DMS114 treated with DMSO at 0.1 percent for 48 hours (cell line): ENCODE measurements around the gene ERP29.
"Not testable (repeated sequence)": the region's sequence is repeated elsewhere in the genome, so short reads cannot be mapped to it uniquely, and the experiment has no call there.

Experiments
- DNase-seq: peaks from one replicate; lab custom pipeline; 2025; ENCODE audit not compliant: unreplicated experiment; lab: John Stamatoyannopoulos, UW

Gene ERP29

DNA sequence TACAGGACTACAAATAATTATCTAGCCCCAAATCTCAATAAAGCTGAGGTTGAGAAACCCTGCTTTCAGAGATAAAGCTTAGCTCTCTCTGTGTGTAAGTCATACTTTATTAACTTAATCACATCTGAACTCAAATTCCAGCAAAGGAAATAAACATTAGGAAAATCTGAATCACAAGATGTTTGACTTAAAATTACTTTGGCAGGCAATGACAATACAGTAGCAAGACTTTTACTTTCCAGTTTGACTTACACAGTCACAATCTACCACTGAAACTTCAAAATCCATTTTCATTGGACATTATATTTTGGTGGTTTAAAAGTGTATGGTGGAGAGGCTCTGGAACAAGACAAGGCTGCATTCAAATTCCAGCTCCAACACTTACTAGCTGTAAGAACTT is 11.7 kb upstream of the ERP29 start:
- DNase-seq, result no peak

DNA sequence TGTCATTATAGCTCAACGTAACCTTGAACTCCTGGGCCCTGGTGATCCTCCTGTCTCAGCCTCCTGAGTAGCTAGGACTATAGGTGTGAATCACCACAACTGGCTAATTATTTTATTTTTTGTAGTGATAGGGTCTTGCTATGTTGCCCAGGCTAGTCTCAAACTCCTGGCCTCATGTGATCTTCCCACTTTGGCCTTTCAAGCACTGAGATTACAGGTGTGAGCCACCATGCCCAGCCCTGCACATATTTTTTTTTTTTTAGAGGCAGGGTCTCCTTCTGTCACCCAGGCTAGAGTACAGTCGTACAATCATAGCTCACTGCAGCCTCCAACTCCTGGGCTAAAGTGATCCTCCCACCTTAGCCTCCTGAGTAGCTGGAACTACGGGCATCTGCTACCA is 9.2 kb upstream of the ERP29 start:
- DNase-seq, result no peak

DNA sequence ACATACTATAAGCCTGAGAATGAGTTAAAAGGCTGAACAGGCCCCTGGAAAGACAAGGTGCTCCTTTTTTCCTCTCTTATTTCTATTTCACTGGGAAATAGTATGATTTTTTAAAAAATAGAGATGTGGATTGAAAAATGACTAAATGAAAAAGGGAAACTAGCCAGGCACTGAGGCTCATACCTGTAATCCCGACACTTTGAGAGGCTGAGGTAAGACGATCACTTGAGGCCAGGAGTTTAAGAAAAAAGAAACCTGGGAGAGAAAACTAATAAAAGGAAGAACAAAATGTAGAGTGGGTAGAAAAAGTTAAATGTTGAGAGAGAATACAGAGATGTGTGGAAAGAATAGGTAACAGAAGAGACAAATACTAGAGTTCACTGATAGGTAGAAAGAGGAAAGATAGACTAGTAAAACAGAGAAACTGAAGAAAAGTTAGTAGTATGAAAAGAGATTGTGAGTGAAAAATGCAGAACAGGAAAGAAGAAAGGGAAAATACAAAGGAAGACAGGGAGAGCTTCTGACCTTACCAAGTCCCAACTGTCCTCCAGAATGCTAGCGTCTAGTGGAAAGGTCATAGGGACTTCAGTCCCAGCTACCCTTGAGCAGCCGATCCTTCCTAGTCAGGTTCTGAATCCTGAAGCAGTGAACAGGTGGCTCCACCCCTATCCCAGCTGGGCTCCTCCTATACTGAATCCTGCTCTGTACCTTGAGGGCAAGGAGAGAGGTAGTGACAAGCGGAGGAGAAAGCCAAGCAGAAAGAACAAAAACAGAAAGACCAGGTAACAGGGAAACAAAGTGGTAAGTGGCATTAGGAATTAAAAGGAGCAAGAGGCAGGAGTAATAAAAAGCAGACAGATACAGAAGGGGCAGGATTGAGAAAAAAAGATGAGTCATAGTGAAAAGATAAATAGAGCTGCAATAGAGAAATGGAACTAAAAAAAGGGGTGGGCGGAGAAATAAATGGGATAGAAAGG is 7.5 kb upstream of the ERP29 start:
- no peak for DNase-seq

DNA sequence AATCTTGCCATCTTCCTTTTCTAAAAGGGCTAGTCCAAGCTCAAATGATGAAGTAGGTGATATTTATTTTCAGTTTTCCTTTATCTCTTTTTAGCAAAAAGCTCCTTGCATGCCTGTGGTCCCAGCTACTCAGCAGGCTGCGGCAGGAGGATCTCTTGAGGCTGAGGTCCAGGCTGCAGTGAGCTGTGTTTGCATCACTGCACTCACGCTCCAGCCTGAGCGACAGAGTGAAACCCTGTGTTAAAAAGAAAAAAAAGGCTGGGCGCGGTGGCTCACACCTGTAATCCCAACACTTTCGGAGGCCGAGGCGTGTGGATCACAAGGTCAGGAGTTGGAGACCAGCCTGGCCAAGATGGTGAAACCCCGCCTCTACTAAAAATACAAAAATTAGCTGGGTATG is 5.3 kb upstream of the ERP29 start:
- DNase-seq, result no peak

DNA sequence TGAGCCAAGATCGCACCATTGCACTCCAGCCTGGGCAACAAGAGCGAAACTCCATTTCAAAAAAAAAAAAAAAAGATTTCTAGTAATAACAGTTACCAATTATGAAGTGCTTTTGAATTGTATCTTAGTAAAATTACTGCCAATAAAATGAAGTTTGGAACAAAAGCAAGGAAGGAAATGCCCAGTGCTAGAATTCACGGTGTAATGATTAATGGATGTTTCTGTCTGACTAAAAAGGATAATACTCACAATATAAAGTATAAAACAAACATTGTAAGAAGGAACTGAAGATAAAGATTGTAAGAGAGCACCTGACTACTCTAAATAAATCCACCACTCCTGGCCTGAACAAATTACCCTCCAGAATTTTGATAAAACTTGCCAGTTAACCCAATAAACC is 4.3 kb upstream of the ERP29 start:
- no peak for DNase-seq

DNA sequence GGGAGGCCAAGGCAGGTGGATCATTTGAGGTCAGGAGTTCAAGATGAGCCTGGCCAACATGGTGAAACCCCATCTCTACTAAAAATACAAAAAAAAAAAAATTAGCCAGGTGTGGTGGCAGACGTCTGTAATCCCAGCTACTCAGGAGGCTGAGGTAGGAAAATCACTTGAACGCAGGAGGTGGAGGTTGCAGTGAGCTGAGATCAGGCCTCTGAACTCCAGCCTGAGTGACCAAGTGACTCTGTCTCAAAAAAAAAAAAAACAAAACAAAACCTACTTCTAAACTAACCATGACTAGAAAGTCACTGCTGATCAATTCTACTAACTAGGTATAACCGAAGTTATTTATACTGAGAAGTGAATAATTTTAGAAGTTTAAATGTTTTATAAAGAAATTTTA is 3.6 kb upstream of the ERP29 start:
- DNase-seq, result not testable (repeated sequence)

DNA sequence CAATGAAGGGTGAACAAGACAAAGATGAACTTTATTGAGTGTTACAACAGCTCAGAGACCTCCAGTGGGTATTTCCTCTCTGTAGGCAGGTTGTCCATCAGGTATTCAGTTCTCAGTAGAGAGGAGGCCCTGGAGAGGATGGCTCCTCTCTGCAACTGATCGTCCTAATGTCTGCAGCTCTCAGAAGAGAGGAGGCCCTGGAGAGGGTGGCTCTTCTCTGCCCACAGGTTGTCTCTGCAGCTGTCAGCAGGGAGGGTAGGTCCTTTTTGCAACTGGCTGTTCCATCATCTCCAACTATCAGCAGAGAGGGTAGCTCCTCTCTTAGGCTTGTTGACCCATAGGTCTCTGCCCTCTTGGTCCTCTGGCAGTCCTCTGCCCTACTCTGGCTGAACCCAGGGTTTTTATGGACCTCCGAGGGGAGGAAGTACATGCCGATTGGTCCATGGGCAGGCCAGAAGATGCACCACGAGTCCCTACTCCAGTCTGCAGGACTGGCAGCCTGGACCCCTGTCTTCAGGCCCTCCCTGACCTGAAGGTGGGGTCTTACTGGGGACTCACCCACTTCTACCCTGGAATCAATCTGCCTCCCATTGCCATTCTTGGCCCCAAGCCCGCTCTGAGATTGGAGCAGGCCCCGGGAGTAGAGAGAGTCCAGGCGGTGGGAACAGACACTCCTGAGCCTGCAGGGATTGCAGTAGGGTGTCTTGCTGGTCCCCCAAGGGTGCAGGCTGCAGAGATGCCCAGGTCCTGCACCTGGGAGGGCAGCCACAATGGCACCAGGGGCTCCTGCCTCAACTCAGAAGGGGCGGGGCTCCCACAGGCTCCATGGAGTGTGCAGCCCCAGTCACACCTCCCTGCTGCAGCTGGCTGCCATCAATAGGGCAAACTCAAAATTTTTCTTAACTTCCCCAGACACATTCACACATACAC is 2.5 kb upstream of the ERP29 start:
- DNase-seq, result no peak

DNA sequence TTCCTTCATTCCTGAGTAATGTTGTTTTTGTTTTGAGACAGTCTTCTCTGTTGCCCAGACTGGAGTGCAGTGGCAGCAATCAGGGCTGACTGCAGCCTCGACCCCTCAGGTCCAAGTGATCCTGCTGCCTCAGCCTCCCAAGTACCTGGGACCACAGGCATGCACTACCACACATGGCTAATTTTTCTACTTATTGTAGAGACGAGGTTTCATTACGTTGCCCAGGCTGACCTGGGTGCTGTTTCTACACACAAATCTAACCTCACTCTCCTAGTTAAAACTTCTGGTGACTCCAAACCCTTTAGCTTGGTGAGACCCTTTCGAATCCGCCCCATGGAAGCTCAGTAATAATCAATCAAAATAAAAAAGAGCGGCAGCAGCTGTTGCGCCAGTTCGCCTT is 1.5 kb upstream of the ERP29 start:
- DNase-seq, result no peak

DNA sequence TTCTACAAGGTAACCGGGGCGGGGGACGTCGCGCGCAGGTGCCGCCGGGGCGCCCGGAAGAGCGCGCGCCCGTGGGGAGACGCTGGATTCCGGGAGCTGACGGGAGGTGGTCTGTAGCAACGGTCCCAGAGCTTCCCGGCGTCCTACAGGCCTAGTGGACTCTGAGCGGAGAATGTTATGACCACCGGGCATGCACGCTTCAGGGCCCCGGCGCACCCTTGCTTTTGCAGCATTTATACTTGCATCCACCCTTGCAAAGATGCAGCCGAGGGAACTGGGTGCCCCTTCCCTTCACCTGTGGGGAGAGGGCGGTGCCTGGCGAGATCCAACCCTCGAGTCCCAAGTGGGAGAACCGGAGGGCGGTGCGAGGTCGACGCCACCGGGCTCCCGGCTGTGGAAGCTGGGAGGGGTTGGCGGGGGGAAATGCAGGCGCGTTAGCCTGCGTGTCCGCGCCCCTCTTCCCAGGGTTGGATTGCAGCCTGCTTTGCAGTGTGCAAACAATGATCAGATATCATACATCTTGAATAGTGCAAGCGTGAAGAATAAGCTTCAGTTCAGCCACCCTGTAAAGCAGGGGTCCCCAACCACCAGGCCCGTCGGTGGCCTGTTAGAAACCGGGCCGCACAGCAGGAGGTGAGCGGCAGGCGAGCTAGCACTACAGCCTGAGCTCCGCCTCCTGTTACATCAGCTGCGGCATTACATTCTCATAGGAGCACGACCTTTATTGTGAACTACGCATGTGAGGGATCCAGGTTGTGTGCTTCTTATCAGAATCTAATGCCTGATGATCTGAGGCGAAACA is 576 bp downstream of the ERP29 start:
- peak; percentile 31 for DNase-seq

DNA sequence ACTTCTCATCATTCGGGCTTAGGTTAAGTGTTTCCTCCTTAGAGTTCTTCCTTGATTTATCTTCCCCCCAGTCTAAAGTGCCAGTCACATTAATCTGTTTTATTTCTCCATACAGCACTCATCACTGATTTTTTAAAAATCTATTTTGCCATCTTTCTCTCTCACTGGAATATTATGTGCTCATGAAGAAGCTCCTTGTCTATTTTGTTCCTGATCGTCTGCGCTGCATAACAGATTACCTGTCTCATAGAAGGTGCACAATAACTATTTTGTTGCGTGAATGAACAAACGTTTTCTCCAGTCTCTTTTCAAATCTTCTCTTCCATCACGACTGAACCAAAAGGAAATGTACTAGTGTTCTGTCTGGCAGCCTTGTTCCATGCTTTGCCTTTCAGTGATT is 2.7 kb downstream of the ERP29 start:
- DNase-seq, result no peak

DNA sequence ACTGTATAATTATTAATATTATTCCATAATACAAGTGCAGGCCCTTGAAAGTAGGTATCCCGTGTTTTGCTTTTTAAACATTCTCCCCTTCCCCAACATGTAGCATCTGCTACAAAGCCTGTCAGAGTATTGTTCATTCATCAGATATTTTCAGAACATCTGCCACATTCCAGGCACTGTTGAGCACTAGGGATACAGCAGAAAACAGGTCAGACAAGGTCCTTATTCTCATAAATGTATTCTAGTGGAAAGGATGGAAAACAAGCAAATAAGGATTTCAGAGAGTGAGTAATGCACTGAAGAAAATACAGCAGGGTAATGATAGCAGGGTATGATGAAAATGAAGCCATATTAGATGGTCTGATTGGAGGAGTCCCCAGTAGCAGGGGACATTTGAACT is 3.8 kb downstream of the ERP29 start:
- DNase-seq, result no peak

DNA sequence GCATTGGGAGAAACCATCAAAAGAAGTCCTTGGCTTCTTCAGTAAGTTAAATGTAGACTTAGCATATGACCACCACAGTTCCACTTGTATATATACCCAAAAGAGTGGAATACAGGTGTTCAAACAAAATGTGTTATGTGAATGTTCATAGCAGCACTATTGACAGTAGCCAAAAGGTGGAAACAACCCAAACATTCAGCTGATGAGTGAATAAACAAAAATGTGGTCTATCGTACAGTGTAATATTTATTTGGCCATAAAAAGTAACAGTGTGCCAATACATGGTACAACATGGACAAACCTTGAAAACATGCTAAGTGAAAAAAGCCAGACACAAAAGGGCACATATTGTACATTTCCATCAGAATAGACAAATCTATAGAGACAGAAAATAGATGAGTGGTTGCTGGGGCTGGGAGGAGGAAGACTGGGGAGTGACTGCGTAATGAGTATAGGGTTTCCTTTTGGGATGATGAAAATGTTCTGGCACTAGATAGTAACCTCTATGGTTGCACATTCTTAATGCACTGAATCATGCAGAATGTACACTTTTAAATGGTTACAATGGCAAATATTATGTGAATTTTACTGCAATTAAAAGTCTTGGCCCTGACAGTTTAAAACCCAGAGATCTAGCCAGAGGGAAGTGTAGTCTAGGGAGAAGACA is 5.5 kb downstream of the ERP29 start:
- DNase-seq, result no peak

DNA sequence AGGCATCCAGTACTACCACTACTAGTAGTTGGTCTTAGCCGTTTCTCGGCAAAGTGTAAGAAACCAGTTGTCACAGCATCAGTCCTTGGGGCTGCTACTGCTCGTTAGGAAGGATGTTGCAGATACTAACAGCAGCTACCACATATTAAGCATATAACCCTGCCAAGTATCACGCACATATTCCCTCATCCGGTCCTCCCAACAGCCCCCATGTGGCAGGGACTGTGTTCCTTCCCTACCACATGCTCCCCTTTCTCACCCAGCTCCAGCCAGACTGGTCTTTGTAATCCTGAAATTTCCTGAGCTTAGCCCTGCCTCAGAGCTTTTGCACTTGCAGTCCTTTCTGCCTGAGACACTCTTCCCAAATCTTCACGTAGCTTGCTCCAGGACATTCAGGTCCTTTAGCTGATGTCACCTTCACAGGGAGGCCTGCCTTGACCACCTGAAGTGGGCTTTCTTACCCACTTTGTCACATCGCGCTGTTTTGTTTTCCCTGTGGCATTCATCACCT is 7.8 kb downstream of the ERP29 start:
- no peak for DNase-seq

DNA sequence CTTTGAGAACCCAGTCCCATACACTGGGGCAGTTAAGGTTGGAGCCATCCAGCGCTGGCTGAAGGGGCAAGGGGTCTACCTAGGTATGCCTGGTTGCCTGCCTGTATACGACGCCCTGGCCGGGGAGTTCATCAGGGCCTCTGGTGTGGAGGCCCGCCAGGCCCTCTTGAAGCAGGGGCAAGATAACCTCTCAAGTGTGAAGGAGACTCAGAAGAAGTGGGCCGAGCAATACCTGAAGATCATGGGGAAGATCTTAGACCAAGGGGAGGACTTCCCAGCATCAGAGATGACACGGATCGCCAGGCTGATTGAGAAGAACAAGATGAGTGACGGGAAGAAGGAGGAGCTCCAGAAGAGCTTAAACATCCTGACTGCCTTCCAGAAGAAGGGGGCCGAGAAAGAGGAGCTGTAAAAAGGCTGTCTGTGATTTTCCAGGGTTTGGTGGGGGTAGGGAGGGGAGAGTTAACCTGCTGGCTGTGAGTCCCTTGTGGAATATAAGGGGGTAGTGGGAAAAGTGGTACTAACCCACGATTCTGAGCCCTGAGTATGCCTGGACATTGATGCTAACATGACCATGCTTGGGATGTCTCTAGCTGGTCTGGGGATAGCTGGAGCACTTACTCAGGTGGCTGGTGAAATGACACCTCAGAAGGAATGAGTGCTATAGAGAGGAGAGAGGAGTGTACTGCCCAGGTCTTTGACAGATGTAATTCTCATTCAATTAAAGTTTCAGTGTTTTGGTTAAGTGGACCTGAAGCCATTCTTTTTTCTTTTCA is 9.2 kb downstream of the ERP29 start:
- no peak for DNase-seq

DNA sequence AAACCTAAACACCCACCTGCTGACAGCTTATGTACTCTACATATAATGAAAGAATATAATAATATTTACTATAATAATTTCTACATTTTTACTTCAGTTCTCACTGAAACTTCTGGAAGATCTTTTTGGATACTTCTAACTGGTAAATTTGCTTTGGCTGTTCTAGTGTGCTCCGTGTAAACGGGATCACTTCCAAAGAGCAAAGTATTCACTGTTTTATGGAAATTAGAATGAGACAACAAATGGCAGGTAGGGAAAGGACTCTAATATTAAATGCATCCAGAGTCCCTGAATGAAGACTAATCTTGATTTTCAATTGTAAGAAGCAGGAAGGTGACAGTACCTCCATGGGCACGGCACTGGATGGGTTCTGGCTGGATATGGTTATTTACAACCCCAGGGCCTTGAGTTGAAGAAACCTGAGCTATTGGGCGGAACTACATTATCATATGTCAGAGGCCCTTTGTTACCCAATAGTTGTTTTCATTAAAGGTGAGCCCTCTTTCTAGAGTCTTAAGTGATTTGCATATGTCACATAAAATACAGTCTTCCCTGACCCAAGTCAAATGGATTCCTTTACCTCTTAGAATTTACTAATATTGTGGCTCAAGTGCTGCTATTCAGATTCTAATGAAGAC is 10.7 kb downstream of the ERP29 start:
- no peak for DNase-seq

DNA sequence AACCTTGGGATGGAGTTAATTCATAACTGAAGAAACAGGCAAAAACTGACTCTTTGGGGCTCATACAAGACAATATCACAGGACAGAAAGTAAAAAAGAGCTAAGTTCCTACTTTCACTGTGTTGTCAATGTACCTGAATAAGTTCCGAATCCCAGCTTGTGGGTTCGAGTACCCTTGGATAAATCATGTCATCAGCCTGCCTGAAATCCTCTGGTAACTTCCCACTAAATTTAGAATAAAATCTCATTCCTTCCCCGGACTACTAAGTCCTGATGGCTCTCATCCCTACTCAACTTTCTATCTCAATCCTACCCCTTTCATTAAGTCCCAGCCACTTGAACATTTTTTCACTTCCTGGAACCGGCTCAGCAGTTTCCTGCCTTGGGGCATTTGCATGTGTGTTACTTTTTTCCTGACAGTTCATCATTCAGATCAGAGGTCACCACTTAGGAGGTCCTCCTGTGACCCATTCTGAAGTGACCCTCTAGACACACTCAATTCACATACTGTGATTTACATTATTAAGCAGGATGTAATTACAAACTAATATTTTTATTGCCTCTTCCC is 12.7 kb downstream of the ERP29 start:
- no peak for DNase-seq

DNA sequence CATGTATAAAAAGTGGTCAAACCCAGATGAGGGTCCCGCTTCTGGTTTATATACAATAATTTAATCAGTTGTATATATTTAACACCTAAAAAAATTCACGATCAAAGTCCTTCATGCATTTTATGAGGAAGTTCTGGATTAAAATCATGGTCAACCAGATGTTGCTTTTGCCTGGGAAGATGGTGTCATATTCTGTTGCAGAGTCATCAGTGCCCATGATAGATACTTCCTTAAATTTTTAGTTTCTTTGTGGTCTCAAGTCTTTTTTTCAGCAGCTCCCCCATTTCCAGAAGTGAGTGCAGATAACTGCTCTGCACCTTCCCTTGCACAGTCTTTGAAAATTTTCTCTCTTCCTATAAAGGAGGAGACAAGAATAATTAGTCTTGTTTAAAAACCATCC is 16.1 kb downstream of the ERP29 start:
- no peak for DNase-seq

DNA sequence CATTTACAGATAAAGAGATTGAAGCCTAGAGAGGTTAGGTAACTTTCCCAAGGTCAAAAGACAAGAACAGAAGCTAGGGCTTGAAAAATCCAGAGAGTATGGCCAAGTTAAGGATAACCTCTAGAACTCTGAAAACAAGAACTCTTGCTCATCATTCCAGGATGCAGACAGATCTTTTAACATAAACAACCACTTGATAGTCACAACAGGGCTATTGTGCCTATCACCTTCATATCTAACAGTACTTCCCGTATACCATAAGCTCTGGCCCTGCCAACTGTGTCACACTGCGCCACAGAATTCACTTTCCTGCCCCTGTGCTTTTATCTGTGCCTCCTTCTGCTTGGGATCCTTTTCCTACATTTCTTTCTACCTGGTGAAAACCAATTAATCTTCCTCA is 18.2 kb downstream of the ERP29 start:
- DNase-seq, result no peak

DNA sequence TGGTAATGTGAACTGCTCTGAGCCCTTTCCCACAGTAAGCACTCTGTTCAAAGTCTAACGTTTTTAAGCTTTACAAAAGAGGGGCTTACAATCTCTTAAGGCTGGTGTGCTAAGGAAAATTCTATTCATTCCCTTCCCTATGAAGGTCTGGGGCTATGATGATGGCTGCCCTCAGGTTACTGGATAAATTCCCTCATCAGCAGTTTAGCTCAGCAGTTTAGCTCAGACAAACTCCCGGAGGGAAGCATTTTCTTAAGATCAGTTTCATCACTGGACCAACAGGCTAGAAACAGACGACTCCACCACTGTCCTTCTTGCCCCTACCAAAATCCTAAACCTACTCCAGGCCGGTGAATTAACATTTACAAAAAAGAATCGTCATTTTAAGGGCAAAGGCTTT is 19.1 kb downstream of the ERP29 start:
- DNase-seq, result no peak
